Germinal center (tissue), 1 donor: ENCODE data around the gene GPR142.
"Not testable (repeated sequence)": the region's sequence is repeated elsewhere in the genome, so short reads cannot be mapped to it uniquely, and the experiment has no call there.

Experiments
- DNase-seq: peaks from one replicate; pipeline ENCODE4 v3.0.0; 2012; ENCODE audit warnings: mixed read lengths, low spot score

The GPR142 gene

DNA sequence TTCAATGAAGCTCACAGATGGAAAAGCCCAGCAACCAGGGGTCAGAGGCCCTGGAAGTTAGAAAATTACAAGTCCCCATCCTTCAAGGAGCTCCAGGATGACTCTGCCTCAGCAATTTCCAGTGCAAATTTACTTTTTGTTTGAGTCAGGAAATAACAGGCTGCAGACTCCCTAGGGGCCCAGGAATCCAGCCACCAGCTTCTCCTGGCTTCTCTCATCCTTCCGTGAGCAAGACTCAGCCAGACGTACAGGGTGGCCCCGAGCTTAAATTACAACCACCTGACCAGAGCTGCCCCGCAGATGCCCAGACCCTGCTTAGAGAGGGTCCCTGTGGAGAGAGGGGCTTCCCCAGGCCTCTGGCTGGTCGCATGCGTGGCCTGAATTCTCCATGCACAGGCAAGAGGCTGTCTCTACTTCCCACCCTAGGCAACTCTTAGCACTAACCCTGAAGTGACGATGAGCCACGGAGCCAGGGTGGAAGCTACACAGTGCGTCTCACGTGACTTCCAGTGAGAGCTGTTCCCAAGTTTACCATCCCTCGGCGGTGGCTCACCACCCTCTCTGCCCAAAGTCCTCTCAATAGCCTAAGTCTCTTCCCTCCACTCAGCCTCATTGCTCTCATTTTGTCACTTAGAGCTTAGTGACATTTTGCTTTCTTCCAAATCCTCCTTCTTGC is 27.1 kb downstream of the GPR142 start:
- no peak for DNase-seq

DNA sequence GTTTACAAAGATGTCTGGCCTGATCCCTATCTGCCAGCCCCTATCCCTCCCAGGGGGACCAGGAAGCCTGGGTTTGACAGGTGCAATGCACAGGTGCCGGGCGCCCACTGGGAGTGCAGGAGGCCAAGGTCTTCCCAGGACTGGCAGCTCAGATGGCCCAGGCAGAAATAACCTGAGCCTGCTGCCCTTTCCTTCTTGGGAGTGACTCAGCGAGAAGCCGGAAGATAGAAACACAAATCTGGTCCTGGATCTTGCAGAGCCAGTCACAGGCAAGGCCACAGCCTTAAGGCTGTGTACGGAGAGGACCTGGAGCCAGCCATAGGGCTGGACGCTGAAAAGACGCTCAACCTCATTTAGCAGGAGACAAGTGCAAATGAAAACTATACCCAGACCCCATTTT is 27.7 kb downstream of the GPR142 start:
- DNase-seq = no peak

DNA sequence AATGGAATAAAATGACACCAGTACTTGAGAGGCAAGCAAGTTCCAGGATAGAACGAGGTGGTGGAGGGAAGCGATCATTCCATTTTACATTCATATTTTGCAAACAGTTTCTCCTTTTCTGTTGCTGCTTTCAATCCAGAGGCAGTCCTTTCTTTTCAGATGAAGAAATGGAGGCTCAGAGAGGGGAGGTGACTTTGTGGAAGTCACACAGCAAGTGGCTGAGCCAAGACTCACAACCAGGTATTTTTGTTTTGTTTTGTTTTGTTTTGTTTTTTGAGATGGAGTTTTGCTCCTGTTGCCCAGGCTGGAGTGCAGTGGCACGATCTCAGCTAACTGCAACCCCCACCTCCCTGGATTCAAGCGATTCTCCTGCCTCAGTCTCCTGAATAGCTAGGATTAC is 29.3 kb downstream of the GPR142 start:
- no peak for DNase-seq

DNA sequence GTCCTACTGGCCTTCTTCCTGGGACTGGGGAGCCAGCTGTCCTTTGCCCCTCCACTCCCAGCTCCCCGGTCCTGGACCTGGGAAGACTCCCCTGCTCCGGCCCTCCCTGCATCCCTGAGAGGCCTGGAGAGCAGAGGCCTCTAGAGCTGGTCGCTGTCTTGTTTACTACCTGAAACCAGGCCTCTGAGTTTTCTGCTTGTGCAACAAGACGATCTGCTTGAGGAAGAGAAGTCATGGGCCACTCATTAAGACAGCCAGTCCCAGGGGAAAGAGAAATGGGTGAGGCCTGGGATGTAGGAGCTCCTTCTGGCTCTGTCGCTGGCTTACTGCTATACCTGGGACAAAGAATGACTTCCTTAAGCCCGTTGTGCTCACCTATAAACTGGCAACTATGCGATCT is 34.7 kb downstream of the GPR142 start:
- DNase-seq = no peak

DNA sequence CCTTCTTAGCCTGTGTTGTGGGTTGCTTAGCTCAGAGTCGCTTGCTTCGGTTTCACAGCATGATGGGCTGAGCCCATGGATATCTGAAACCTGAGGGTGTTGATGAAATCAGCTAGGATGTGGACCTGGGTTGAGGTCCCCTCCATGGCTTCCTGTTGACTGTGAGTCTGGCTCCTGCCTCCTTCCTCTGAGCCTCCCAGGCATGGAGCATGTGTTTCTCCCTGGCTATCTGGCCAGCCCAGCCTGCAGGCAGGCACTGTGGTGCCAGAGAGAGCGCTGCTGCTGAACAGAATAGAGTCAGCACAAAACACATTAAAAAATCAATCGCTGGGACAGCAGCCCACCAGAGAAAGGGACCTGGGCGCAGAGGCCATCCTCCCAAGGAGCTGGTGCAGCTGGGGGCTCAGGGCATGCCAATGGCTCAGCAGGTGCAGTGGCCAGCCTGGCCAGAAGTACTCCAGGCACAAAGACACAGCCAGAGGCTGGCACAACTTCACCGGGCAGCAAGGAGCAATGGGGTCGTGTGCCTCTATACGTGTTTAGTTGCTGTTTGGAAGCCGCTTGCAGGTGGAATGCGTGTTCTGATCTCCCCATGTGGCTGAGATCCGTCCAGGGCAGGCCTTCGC is 36.3 kb downstream of the GPR142 start:
- DNase-seq = no peak

DNA sequence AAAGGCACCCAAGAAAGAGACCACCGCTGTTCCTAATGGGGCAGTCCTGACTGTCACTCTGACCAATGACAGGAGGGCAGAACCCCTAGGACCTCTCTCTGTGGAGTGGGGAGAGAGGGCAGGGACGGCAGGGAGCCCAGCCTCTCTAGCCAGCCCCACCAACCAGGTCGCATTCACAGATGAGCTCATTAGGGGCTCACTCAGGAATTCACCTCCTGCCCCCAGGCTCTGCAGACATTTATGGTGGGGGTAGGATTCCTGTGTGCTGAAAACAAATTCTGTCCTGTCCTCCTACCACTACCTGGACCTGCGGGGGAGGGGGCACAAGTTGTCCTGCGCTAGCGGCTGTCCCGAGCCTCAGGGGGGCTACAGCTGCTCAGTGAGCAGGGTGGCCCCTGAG is 36.9 kb downstream of the GPR142 start:
- DNase-seq = no peak

DNA sequence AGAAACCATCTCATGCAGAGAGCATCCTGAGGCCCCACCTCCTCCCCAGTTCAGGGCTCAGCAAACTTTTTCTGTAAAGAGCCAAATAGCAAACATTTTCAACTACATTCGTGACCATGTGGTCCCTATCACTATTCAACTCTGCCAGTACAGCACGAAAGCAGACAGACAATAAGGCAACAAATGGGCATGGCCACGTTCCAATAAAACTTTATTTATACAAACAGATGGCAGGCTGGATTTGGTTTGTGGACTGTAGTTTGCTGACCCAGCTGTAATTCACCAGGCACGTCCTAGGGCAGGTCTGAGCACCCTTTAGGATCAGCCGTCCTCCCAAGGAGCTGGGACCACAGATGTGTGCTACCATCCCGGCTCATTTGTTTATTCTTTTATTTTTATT is 37.5 kb downstream of the GPR142 start:
- DNase-seq = no peak

DNA sequence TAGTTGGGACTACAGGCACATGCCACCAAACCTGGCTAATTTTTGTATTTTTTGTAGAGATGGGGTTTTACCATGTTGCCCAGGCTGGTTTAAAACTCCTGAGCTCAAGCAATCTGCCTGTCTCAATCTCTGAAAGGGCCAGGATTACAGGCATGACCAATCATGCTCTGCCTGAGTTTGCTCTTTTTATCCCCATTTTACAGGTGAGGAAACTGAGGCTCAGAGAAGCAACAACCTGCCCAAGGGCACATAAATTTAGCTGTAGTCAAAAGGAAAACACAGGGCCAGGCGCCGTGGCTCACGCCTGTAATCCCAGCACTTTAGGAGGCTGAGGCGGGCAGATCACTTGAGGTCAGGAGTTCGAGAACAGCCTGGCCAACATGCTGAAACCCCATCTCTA is 38.0 kb downstream of the GPR142 start:
- not testable (repeated sequence) for DNase-seq

DNA sequence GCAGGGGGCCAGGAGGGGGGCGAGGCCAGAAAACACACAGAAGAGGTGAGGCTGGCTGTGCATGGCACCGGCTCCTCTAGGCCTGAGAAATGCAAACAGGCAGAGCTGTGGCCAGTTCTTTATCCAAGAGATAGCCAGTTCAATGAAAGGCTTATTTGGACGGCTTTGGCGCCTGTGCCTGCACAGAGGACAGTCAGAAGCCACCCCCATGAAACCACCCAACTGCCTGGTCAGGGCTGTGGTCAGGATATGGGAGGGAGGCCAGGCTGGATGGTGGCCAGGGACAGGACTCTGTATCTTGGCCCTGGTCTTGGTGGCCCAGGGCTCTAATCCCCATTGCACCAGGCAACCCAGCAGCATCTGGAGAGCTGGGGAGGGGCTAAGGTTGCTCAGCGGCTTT is 40.1 kb downstream of the GPR142 start:
- DNase-seq = no peak

DNA sequence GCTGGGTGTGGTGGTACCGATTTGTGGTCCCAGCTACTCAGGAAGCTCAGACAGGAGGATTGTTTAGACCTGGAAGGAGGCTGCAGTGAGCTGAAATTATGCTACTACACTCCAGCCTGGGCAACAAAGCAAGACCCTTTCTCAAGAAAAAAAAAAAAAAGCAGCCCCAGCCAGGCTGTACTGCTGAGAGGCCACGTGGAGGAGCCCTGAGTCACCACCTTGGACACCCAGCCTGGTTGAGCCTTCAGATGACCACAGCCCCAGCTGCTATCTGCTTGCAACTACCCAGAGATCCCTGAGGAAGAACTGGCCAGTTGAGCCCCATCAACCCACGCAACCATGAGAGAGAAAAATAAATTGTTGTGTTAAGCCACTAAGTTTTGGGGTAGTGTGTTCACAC is 41.0 kb downstream of the GPR142 start:
- DNase-seq = no peak

DNA sequence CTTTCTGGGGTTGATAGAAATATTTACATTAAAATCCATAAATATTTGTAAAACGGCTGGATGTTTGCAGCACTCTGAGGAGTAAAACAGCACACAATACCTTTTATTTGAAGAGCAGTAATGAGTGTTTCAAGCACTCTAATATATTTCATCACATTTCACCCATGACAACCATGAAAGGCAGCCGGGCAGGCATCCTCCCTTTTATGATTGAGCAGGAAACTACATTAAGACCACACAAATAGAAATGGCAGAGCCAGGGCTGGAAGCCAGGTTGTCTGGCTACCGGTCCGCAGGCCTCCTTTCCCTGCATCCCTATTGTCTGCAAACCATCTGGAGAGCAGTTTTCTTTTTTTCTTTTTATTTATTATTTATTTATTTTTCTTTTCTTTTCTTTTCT is 41.5 kb downstream of the GPR142 start:
- DNase-seq = no peak

DNA sequence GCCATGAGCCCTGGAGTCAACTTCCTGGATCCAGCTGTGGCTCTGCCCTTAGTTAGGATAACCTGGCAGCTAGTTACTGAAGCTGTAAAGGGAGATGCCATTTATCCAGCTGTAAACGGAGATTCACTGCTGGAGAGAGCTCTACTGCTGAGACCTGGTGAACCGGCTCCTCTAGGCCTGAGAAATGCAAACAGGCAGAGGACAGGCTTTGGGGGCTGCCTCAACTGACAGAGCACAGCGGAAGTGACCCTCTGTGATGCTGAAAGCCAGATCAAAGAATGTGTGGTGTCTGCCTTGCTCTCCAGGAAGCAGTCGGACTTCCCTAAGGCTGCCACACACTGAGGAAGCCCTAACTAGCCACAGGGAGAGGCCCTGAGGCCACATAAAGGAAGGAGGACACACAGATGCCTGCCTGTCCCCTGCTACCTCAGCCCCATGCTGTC is 42.7 kb downstream of the GPR142 start:
- DNase-seq = no peak

DNA sequence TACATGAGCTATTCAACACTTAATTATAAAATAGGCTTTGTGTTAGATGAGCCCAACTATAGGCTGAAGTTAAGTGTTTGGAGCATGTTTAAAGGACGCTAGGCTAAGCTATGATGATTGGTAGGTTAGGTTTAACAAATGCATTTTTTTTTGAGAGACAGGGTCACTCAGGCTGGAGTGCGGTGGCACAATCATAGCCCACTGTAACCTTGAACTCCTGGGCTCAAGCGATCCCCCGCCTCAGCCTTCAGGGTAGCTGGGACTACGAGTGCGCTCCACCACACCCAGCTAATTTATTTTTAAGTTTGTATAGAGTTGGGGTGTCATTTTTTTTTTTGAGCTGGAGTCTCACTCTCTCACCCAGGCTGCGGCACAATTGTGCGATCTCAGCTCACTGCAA is 45.3 kb downstream of the GPR142 start:
- DNase-seq = no peak

DNA sequence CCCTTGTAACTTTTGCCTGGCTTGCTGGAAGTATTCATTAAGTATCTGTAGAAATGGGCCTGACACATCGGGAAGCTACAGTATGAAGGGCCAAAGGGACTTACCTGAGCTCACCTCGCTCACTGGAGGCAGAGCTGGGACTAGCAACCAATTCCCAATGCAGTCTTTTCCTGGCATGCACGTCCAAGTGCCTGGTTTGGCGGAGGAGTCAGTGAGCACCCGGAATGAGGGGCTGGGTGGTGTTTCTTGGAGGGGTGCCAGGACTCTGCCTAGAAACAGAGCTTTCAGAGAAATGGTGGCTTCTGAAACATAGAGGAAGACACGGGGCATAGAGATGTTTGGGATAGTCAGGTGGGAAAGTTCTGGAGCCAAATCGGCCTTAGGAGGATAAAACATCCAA is 46.2 kb downstream of the GPR142 start:
- DNase-seq = no peak

DNA sequence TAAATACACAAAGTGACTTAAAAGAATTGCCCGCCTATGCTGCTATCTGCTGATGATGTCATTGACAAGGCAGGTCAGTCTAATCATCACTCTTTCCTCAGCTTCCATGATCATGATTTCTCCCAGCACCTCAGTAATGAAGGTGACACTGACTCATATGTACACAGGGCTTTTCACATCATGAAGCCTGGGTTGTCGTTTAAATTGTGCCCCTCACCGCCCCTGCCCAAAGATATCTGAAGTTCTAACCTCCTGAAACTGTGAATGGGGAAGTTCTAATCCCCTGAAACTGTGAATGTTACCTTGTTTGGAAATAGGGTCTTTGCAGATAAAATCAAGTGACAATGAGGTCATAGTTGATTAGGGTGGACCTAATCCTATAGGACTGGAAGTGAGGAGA is 47.2 kb downstream of the GPR142 start:
- DNase-seq = no peak

DNA sequence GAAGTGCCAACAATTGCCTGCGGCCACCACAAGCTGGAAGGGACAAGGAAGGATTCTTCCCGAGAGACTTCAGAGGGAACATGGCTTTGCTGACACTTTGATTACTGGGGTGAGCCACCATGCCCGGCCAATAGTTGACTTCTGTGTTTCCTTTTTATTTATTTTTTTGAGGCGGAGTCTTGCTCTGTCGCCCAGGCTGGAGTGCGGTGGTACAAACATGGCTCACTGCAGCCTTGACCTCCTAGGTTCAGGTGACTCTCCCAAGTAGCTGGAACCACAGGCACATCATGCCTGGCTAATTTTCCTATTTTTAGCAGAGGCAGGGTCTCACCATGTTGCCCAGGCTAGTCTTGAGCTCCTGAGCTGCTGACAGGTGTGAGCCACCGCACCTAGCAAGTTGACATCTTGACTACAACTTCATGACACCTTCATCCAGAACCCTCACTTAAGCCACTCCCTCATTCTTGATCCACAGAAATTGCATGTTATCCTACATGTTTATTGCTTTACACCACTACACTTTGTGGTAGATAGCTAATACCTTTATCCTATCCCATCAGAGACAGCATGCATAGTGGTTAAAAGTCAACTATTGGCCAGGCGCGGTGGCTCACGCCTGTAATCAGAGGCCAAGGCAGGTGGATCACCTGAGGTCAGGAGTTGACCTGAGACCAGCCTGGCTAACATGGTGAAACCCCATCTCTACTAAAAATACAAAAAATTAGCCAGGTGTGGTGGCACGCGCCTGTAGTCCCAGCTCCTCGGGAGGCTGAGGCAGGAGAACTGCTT is 48.5 kb downstream of the GPR142 start:
- no peak for DNase-seq

DNA sequence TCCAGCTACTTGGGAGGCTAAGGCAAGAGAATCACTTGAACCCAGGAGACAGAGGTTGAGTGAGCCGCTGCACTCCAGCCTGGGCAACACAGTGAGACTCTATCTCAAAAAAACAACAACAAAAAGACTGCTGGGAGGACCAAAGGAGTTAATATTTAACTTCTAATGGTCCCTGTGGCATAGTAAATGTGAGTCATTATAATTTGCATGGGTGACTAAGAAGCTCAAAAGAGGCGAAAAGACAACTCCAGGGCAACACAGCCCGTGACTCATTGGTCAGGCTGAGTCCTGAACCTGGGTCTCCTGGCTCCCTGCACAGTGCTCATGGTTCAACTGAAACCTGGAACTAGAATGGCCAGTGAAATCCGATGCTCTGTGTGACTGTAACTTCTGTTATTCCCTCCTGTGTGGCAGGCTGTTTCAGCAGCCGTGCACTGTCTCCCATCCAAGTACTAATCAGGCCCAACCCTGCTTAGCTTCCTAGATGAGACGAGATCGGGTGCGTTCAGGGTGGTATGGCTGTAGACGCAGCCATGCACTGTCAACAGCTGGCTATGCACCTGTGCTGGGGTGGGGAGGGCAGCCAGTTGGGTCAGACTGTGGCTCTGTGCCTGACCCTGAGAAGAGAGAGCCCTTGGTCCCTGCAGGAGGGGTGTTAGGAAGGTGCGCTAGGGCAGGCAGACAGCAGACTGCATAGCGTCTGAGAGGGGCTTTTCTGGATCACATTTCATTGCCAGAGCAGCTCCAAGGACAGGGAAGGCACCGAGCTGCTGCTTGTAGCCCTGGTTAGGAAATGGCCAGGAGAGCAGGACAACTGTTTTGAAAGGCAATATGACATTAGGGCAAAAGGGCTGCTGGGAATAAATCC is 50.1 kb downstream of the GPR142 start:
- no peak for DNase-seq

DNA sequence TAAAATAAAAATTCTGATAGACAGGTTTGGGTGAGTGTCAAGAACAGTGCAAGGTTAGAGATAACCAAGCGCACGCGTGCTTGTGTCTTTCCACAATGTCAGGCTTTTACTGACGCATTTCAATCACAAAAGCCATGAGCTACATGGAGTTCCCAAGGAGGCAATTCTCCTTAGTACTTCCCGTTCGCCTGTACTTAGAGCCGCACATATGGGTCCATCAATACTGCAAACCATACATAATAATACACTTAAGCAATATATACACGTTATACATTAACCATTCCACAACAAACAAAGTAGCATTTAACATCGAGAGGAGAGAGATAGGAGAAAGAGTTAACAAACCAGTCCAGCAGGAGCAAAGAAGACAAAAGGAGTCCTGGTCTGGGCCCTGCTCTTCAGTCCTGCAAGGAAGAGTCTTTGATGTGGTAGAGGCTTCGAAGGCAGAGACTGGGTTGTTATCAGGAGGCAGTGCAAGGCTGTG is 52.7 kb downstream of the GPR142 start:
- no peak for DNase-seq
